SK-N-SH treated with all-trans-retinoic acid at 6 μM for 48 hours (cell line): ENCODE results near the gene CD38.

Experiments
- ATAC-seq: fragments of 200-7000 bp; cut with Tn5 transposase; 3 replicates; pipeline ENCODE4 v1.9.1; 2020; ENCODE audit warnings: mild to moderate bottlenecking, moderate library complexity
- BACH2 ChIP-seq: fragments of 250-450 bp; sonication (Bioruptor Pico); IDR thresholded peaks from 2 replicates; pipeline ENCODE4 v1.9.0; 2021; ENCODE audit warnings: mild to moderate bottlenecking, borderline replicate concordance
- CSDC2 ChIP-seq: fragments of 250-450 bp; sonication (Bioruptor Pico); IDR thresholded peaks from 2 replicates; pipeline ENCODE4 v1.5.0; 2020; ENCODE audit warnings: mild to moderate bottlenecking, moderate library complexity
- GLIS3 ChIP-seq: fragments of 250-450 bp; sonication (Bioruptor Pico); IDR thresholded peaks from 2 replicates; pipeline ENCODE4 v1.5.0; 2020; ENCODE audit warnings: mild to moderate bottlenecking, moderate library complexity
- PATZ1 ChIP-seq: fragments of 250-450 bp; sonication (Bioruptor Pico); IDR thresholded peaks from 2 replicates; pipeline ENCODE4 v1.8.0; 2020; ENCODE audit warnings: mild to moderate bottlenecking, moderate library complexity, borderline replicate concordance
- RARB ChIP-seq: fragments of 250-450 bp; sonication (Bioruptor Pico); IDR thresholded peaks from 2 replicates; pipeline ENCODE4 v1.8.0; 2021; ENCODE audit warnings: mild to moderate bottlenecking, moderate library complexity
- TOX ChIP-seq: fragments of 250-450 bp; sonication (Bioruptor Pico); IDR thresholded peaks from 2 replicates; pipeline ENCODE4 v1.8.0; 2021; ENCODE audit warnings: mild to moderate bottlenecking, moderate library complexity, borderline replicate concordance
- ZFP3 ChIP-seq: fragments of 250-450 bp; sonication (Bioruptor Pico); IDR thresholded peaks from 2 replicates; pipeline ENCODE4 v1.5.0; 2020; ENCODE audit warnings: mild to moderate bottlenecking, moderate library complexity
- ZFP30 ChIP-seq: fragments of 450-650 bp; formaldehyde crosslinking; IDR thresholded peaks from 2 replicates; pipeline ENCODE4 v1.5.0; 2022; ENCODE audit warnings: mild to moderate bottlenecking, moderate library complexity
- ZNF565 ChIP-seq: fragments of 450-650 bp; formaldehyde crosslinking; conservative IDR thresholded peaks from 2 replicates; pipeline ENCODE4 v1.5.0; 2020; ENCODE audit warnings: low read depth, mild to moderate bottlenecking, moderate library complexity
- ZNF8 ChIP-seq: fragments of 450-650 bp; formaldehyde crosslinking; IDR thresholded peaks from 2 replicates; pipeline ENCODE4 v1.5.0; 2020; ENCODE audit warnings: mild to moderate bottlenecking, moderate library complexity
- TF ChIP-seq, protein P1 (sequence below): fragments of 250-450 bp; sonication (Bioruptor Pico); IDR thresholded peaks from 2 replicates; pipeline ENCODE4 v1.8.0; 2021; ENCODE audit warnings: low read depth, mild to moderate bottlenecking, moderate library complexity, borderline replicate concordance
- TF ChIP-seq, protein P2 (sequence below): fragments of 250-450 bp; sonication (Bioruptor Pico); IDR thresholded peaks from 2 replicates; pipeline ENCODE4 v1.5.1; 2021; ENCODE audit warnings: mild to moderate bottlenecking, moderate library complexity
- TF ChIP-seq, protein P3 (sequence below): fragments of 250-450 bp; sonication (Bioruptor Pico); IDR thresholded peaks from 2 replicates; pipeline ENCODE4 v1.5.1; 2020; ENCODE audit warnings: low read depth, mild to moderate bottlenecking, moderate library complexity
- TF ChIP-seq, protein P4 (sequence below): fragments of 250-450 bp; sonication (Bioruptor Pico); IDR thresholded peaks from 2 replicates; pipeline ENCODE4 v1.5.0; 2020; ENCODE audit warnings: mild to moderate bottlenecking, moderate library complexity

The CD38 gene

DNA sequence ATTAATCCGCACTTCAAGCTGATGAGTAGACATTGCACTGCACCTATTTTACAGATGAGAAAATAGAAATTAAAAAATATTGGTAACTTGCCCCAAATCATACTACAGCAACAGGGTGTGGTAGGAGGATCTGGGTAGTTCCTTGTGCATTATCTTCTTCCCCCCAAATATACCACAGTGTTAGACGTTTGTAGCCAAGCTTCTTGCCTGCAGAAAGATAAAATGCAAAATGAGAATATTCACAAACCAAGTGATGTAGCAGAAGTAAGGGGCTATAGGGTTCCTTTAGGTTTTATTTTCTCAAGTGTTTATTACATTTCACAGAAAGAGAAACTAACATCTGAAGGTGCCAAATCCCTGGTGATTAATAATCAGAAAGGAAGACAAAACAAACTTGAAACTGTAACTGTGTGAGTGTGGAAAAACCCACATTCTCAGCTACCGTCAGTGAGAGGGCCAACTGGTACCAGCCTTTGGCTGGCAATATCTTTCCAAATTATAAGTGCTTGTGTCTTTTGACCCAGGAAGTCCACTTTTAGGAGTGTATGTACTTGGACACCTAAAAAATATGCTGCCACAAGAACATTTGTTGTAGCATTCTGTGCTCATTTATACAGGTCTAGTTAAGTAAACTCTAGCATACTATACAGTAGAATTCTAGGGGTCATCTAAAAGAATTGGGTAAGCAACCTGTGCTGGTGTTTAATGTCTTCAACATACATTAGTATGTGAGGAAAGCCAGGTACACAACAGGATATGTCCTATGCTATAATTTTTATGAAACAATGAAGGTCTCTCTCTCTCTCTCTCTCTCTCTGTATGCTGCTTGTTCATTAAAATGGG lies 6.7 kb upstream of the CD38 start:
- TF ChIP-seq GLIS3 (CRISPR knock-in tag): no peak
- no peak for TF ChIP-seq CSDC2 (CRISPR knock-in tag)
- ATAC-seq: no peak

- TF ChIP-seq, protein P1, sequence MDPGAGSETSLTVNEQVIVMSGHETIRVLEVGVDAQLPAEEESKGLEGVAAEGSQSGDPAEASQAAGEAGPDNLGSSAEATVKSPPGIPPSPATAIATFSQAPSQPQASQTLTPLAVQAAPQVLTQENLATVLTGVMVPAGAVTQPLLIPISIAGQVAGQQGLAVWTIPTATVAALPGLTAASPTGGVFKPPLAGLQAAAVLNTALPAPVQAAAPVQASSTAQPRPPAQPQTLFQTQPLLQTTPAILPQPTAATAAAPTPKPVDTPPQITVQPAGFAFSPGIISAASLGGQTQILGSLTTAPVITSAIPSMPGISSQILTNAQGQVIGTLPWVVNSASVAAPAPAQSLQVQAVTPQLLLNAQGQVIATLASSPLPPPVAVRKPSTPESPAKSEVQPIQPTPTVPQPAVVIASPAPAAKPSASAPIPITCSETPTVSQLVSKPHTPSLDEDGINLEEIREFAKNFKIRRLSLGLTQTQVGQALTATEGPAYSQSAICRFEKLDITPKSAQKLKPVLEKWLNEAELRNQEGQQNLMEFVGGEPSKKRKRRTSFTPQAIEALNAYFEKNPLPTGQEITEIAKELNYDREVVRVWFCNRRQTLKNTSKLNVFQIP (CRISPR knock-in tag): no peak
- TF ChIP-seq PATZ1 (CRISPR knock-in tag): no peak
- no peak for TF ChIP-seq GLIS3 (CRISPR knock-in tag)
- TF ChIP-seq, protein P2, sequence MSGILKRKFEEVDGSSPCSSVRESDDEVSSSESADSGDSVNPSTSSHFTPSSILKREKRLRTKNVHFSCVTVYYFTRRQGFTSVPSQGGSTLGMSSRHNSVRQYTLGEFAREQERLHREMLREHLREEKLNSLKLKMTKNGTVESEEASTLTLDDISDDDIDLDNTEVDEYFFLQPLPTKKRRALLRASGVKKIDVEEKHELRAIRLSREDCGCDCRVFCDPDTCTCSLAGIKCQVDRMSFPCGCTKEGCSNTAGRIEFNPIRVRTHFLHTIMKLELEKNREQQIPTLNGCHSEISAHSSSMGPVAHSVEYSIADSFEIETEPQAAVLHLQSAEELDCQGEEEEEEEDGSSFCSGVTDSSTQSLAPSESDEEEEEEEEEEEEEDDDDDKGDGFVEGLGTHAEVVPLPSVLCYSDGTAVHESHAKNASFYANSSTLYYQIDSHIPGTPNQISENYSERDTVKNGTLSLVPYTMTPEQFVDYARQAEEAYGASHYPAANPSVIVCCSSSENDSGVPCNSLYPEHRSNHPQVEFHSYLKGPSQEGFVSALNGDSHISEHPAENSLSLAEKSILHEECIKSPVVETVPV (CRISPR knock-in tag): no peak
- no peak for TF ChIP-seq TOX
- TF ChIP-seq ZFP30 (CRISPR knock-in tag): no peak
- no peak for ATAC-seq
Observed at GRCh38 chr4:15774020-15774420, 4.1 kb upstream of the CD38 start.

GRCh38 chr4:15776871-15777648 lies 1.1 kb upstream of the CD38 start:
- no peak for ATAC-seq
- no peak for TF ChIP-seq GLIS3 (CRISPR knock-in tag)
- no peak for TF ChIP-seq RARB (CRISPR knock-in tag)
- TF ChIP-seq BACH2 (CRISPR knock-in tag): no peak
- TF ChIP-seq, protein P3, sequence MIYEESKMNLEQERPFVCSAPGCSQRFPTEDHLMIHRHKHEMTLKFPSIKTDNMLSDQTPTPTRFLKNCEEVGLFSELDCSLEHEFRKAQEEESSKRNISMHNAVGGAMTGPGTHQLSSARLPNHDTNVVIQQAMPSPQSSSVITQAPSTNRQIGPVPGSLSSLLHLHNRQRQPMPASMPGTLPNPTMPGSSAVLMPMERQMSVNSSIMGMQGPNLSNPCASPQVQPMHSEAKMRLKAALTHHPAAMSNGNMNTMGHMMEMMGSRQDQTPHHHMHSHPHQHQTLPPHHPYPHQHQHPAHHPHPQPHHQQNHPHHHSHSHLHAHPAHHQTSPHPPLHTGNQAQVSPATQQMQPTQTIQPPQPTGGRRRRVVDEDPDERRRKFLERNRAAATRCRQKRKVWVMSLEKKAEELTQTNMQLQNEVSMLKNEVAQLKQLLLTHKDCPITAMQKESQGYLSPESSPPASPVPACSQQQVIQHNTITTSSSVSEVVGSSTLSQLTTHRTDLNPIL (CRISPR knock-in tag): no peak
- TF ChIP-seq, protein P4, sequence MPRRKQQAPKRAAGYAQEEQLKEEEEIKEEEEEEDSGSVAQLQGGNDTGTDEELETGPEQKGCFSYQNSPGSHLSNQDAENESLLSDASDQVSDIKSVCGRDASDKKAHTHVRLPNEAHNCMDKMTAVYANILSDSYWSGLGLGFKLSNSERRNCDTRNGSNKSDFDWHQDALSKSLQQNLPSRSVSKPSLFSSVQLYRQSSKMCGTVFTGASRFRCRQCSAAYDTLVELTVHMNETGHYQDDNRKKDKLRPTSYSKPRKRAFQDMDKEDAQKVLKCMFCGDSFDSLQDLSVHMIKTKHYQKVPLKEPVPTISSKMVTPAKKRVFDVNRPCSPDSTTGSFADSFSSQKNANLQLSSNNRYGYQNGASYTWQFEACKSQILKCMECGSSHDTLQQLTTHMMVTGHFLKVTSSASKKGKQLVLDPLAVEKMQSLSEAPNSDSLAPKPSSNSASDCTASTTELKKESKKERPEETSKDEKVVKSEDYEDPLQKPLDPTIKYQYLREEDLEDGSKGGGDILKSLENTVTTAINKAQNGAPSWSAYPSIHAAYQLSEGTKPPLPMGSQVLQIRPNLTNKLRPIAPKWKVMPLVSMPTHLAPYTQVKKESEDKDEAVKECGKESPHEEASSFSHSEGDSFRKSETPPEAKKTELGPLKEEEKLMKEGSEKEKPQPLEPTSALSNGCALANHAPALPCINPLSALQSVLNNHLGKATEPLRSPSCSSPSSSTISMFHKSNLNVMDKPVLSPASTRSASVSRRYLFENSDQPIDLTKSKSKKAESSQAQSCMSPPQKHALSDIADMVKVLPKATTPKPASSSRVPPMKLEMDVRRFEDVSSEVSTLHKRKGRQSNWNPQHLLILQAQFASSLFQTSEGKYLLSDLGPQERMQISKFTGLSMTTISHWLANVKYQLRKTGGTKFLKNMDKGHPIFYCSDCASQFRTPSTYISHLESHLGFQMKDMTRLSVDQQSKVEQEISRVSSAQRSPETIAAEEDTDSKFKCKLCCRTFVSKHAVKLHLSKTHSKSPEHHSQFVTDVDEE (CRISPR knock-in tag): no peak
- TF ChIP-seq TOX: no peak
- TF ChIP-seq ZNF8 (CRISPR knock-in tag): no peak
- no peak for TF ChIP-seq ZNF565
- TF ChIP-seq, protein P1 (CRISPR knock-in tag): no peak
- TF ChIP-seq ZFP3 (CRISPR knock-in tag): no peak
